ENCODE measurements around the gene PCDH15. TPM values are rescaled to one million over a fixed set of nuclear protein-coding genes. Genes with fewer than 3 reads are reported as not detected.

Gene PCDH15
- total and polyA plus RNA-seq, 2 of the 13 experiments (the other 11 are each of a cell fraction or from before 2014, with no cell fraction given), result not detected

GRCh38 chr10:54815583-54815982 lies 14.6 kb upstream of the PCDH15 start:
- 4% methylated on average over 2 of the region's 2 CpGs for WGBS (ENCODE audit: low lambda C conversion rate)
- FAIRE-seq, result no peak
- H3K36me3 ChIP-seq (replicated peaks in 1 of 2; ENCODE audit: control insufficient read depth in 1 of 2, insufficient read depth in 2 of 2, low read length in 2 of 2), result no peaks in the 10 kb centered on the region
- H3K4me2 ChIP-seq (ENCODE audit: low read depth, low read length), result no peak overlapping the region
- no peak for ATAC-seq
- TF ChIP-seq NR2F1 (CRISPR knock-in tag; IDR thresholded peaks at IDR 0.05) (no peak), NFE2L1 (CRISPR knock-in tag; IDR thresholded peaks at IDR 0.05; ENCODE audit: borderline replicate concordance) (no peak), ZNF34 (CRISPR knock-in tag; IDR thresholded peaks at IDR 0.05; ENCODE audit: borderline replicate concordance) (no peak), MAFG (CRISPR knock-in tag; IDR thresholded peaks at IDR 0.05) (no peak), ZNF879 (CRISPR knock-in tag; IDR thresholded peaks at IDR 0.05) (no peak), DNMT1 (CRISPR knock-in tag; IDR thresholded peaks at IDR 0.05) (no peak), ZNF709 (CRISPR knock-in tag; IDR thresholded peaks at IDR 0.05) (no peak), TCF7L2 (IDR thresholded peaks at IDR 0.05; ENCODE audit: low read depth, low read length) (no peak), CBFB (CRISPR knock-in tag; IDR thresholded peaks at IDR 0.05) (no peak), ETV6 (CRISPR knock-in tag; conservative IDR thresholded peaks at IDR 0.05) (no peak), PHB2 (IDR thresholded peaks at IDR 0.05; ENCODE audit: partially characterized antibody) (no peak), GLMP (CRISPR knock-in tag; IDR thresholded peaks at IDR 0.05; ENCODE audit: borderline replicate concordance) (no peak), SIX1 (CRISPR knock-in tag; IDR thresholded peaks at IDR 0.05; ENCODE audit: borderline replicate concordance) (no peak), RXRA (CRISPR knock-in tag; IDR thresholded peaks at IDR 0.05) (no peak), PAXIP1 (CRISPR knock-in tag; conservative IDR thresholded peaks at IDR 0.05) (no peak), NRL (CRISPR knock-in tag; IDR thresholded peaks at IDR 0.05; ENCODE audit: borderline replicate concordance) (no peak), TCF12 (IDR thresholded peaks at IDR 0.05) (no peak), TCF12 (CRISPR knock-in tag; IDR thresholded peaks at IDR 0.05) (no peak)
- TF ChIP-seq, protein P1, sequence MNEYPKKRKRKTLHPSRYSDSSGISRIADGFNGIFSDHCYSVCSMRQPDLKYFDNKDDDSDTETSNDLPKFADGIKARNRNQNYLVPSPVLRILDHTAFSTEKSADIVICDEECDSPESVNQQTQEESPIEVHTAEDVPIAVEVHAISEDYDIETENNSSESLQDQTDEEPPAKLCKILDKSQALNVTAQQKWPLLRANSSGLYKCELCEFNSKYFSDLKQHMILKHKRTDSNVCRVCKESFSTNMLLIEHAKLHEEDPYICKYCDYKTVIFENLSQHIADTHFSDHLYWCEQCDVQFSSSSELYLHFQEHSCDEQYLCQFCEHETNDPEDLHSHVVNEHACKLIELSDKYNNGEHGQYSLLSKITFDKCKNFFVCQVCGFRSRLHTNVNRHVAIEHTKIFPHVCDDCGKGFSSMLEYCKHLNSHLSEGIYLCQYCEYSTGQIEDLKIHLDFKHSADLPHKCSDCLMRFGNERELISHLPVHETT (CRISPR knock-in tag; conservative IDR thresholded peaks at IDR 0.05), result no peak
- no peaks in the 10 kb centered on the region for H4K20me1 ChIP-seq (ENCODE audit: insufficient read depth, low read length)
- no peak overlapping the region for H3K9ac ChIP-seq (ENCODE audit: insufficient read depth, low read depth, low read length)
- no peak overlapping the region for H3K4me3 ChIP-seq (replicated peaks in 1 of 3; ENCODE audit: insufficient read depth in 1 of 3, low read depth in 2 of 3, low read length in 3 of 3)
- ChIA-PET CTCF (ENCODE audit: low intra/inter-chr PET ratio, low total read pairs) (no interaction called here), POLR2A (no interaction called here)
- BruUV-seq (replicated peaks), result no TSS peak
- no peak overlapping the region for H2AFZ ChIP-seq (ENCODE audit: low read length)
- no peaks in the 10 kb centered on the region for H3K4me1 ChIP-seq (ENCODE audit: insufficient read depth, low read length)
- DNase-seq (ENCODE audit: low spot score), result no peak
- intact Hi-C loops (cut with micrococcal nuclease; ENCODE audit: unreplicated experiment), result no loop called here
- in situ Hi-C loops (cut with HindIII; ENCODE audit: extremely low pct_ligation_motif_present, low pct_unique_long_range_greater_than_20kb), result no loop called here
- no peak overlapping the region for H3K27ac ChIP-seq (ENCODE audit: extremely low read length, insufficient read depth, low read length)
- no peaks in the 10 kb centered on the region for H3K9me3 ChIP-seq (ENCODE audit: low read length)
- H3K27me3 ChIP-seq (ENCODE audit: control insufficient read depth in 1 of 2, insufficient read depth in 2 of 2, low read length in 2 of 2), result no peaks in the 10 kb centered on the region
- H3K79me2 ChIP-seq (ENCODE audit: insufficient read depth, low read length), result no peaks in the 10 kb centered on the region

All from HepG2 (cell line).